Calu3 (cell line): ENCODE measurements around the gene MBOAT7. TPM values are rescaled to one million over a fixed set of nuclear protein-coding genes. Genes with fewer than 3 reads are reported as not detected.
"Not testable (repeated sequence)": the region's sequence is repeated elsewhere in the genome, so short reads cannot be mapped to it uniquely, and the experiment has no call there.

Experiments used
- BruUV-seq: library from RNA; stranded (reverse); fragments of 400-500 nt; replicated peaks from 2 replicates; lab custom pipeline; 2021; lab: Mats Ljungman, UMichigan
- CTCF ChIA-PET: fragments of 300-600 bp; sonication (Branson Sonifier 250); formaldehyde crosslinking; loops from one replicate; lab custom pipeline; 2022; ENCODE audit warnings: antibody characterized with exemption; lab: Charles Lee
- DNase-seq: peaks from one replicate; pipeline ENCODE4 v3.0.0; 2022
- H3K27ac Mint-ChIP-seq: one replicate; pipeline ENCODE4 v1.8.0; 2022; ENCODE audit warnings: mixed read lengths; ENCODE audit not compliant: unreplicated experiment
- H3K27me3 Mint-ChIP-seq: one replicate; pipeline ENCODE4 v1.8.0; 2022; ENCODE audit warnings: mixed read lengths; ENCODE audit not compliant: unreplicated experiment
- H3K36me3 Mint-ChIP-seq: one replicate; pipeline ENCODE4 v1.8.0; 2022; ENCODE audit warnings: mild to moderate bottlenecking, moderate library complexity, mixed read lengths; ENCODE audit not compliant: insufficient read depth, unreplicated experiment
- H3K4me1 Mint-ChIP-seq: one replicate; pipeline ENCODE4 v1.8.0; 2022; ENCODE audit warnings: mild to moderate bottlenecking, low read depth, mixed read lengths; ENCODE audit not compliant: unreplicated experiment
- H3K4me3 Mint-ChIP-seq: one replicate; pipeline ENCODE4 v1.8.0; 2022; ENCODE audit warnings: mild to moderate bottlenecking, low read depth, moderate library complexity, mixed read lengths; ENCODE audit not compliant: unreplicated experiment
- H3K9me3 Mint-ChIP-seq: one replicate; pipeline ENCODE4 v1.8.0; 2022; ENCODE audit warnings: low read depth, mixed read lengths; ENCODE audit not compliant: unreplicated experiment
- intact Hi-C: fragments of 100-400 bp; cut with micrococcal nuclease; formaldehyde crosslinking; loops from one replicate; pipeline ENCODE4 v1.10.0; 2022; ENCODE audit not compliant: unreplicated experiment
- total RNA-seq: library from RNA; stranded (reverse); gene quantifications from 2 replicates; pipeline ENCODE4 v1.2.3, GENCODE V29; 2022
- TF ChIP-seq, protein P1 (sequence below): fragments of 200-600 bp; IDR thresholded peaks from one replicate; pipeline ENCODE4 v1.8.0; 2022; ENCODE audit warnings: antibody characterized with exemption; ENCODE audit not compliant: unreplicated experiment

The MBOAT7 gene
- total RNA-seq, 1 experiment from 2014 or later = 287 TPM

DNA sequence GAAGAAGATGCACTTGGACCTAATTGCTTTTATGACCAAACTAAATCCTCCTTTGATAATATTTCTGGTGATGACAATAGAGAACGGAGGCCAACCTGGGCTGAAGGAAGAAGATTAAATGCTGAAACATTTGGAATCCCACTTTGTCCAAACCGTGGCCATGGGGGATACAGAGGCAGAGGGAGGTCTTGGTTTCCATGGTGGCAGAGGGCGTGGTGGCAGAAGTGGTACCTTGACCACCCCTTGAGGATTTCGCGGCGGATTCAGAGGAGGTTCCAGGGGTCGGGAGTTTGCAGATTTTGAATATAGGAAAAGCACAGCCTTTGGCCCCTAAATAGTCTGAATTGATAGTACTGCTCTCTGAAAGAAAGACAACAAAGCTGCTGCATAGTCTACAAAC lies 40.7 kb upstream of the MBOAT7 start:
- DNase-seq = no peak
- BruUV-seq = no TSS peak
- Mint-ChIP-seq H3K9me3 (peaks cover 3% of the 10 kb centered on the region), H3K36me3 (no peaks in the 10 kb centered on the region), H3K4me3 (no peak overlapping the region), H3K27me3 (peaks cover 74% of the 10 kb centered on the region), H3K4me1 (peaks cover 20% of the 10 kb centered on the region), H3K27ac (no peak overlapping the region)
- CTCF ChIA-PET = interaction anchor here (0.7 kb wide), 1 partner anchor 86 kb away, joined by 3 read pairs; no protein-coding TSS in a partner anchor
- TF ChIP-seq, protein P1, sequence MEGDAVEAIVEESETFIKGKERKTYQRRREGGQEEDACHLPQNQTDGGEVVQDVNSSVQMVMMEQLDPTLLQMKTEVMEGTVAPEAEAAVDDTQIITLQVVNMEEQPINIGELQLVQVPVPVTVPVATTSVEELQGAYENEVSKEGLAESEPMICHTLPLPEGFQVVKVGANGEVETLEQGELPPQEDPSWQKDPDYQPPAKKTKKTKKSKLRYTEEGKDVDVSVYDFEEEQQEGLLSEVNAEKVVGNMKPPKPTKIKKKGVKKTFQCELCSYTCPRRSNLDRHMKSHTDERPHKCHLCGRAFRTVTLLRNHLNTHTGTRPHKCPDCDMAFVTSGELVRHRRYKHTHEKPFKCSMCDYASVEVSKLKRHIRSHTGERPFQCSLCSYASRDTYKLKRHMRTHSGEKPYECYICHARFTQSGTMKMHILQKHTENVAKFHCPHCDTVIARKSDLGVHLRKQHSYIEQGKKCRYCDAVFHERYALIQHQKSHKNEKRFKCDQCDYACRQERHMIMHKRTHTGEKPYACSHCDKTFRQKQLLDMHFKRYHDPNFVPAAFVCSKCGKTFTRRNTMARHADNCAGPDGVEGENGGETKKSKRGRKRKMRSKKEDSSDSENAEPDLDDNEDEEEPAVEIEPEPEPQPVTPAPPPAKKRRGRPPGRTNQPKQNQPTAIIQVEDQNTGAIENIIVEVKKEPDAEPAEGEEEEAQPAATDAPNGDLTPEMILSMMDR = no peak
- intact Hi-C loops = no loop called here

DNA sequence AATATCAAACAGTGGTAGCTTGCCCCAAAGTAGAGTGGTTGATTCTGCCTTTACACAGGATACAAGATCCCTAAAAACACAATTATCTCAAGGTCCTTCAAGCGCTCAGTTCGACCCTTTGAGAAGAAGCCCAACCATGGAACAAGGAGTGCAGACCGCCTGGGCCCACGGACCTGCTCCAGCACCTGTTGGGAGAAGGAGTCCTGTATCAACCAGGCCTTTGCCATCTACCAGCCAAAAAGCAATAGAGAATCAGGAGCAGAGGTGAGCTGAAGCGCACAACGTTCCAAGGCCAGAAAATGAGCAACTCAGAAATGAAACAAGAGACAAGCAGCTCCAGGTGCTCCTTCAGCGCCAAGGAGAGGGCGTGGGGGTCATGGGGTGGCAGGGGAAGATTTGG lies 39.8 kb upstream of the MBOAT7 start:
- intact Hi-C loops = no loop called here
- Mint-ChIP-seq H3K9me3 (peaks cover 2% of the 10 kb centered on the region), H3K36me3 (no peaks in the 10 kb centered on the region), H3K27ac (no peak overlapping the region), H3K4me3 (no peak overlapping the region), H3K27me3 (peaks cover 74% of the 10 kb centered on the region), H3K4me1 (peaks cover 20% of the 10 kb centered on the region)
- TF ChIP-seq, protein P1 = no peak
- CTCF ChIA-PET = interaction anchor here (0.5 to 0.7 kb wide), 4 partner anchors 87 to 661 kb away, joined by 3 to 12 read pairs (median 4); no protein-coding TSS in a partner anchor
- BruUV-seq = no TSS peak
- no peak for DNase-seq

DNA sequence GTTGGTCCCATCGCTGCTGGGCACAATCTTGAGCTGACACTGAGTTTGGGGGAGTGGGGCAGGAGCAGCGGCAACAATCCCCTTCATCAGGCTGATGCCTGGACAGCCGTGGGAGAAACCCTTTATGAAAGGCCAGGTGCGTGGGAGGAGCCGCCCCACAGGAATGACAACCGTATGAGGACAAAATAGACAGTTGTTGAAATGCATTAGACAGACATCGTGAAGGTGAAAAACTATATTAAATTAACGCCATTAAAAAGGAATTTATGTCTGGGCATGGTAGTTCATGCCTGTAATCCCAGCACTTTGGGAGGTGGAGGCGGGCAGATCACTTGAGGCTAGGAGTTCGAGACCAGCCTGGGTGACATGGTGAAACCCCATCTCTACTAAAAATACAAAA lies 35.2 kb upstream of the MBOAT7 start:
- H3K27me3 Mint-ChIP-seq = peaks cover 77% of the 10 kb centered on the region
- H3K9me3 Mint-ChIP-seq, H3K36me3 Mint-ChIP-seq, H3K4me3 Mint-ChIP-seq, BruUV-seq, H3K27ac Mint-ChIP-seq, H3K4me1 Mint-ChIP-seq, CTCF ChIA-PET, DNase-seq, intact Hi-C loops: not testable (repeated sequence)

DNA sequence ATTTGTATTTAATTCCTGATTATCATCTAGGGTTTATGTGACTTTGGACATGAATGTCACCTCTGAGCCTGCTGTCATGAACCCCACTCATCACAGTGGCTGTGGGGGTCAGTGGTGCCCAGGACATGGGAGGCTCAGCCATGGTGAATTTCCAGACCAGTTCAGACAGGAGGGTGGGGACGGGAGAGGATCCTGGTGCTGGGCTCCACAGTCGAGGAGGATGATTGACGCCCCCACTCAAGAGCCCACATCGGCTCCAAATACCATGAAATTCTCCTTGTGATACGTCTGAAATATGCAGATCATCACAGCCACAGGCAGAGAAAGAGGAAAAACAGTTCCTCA lies 34.5 kb upstream of the MBOAT7 start:
- CTCF ChIA-PET, DNase-seq, BruUV-seq, H3K27ac Mint-ChIP-seq, H3K36me3 Mint-ChIP-seq, H3K9me3 Mint-ChIP-seq, H3K4me1 Mint-ChIP-seq, H3K4me3 Mint-ChIP-seq: not testable (repeated sequence)
- peaks cover 74% of the 10 kb centered on the region for H3K27me3 Mint-ChIP-seq
- intact Hi-C loops = loop anchor here (2.0 kb wide), 1 partner anchor 23 kb away; no protein-coding TSS in a partner anchor

- H3K27me3 Mint-ChIP-seq = peaks cover 74% of the 10 kb centered on the region
- H3K36me3 Mint-ChIP-seq, BruUV-seq, H3K27ac Mint-ChIP-seq, DNase-seq, CTCF ChIA-PET, H3K4me3 Mint-ChIP-seq, H3K4me1 Mint-ChIP-seq, H3K9me3 Mint-ChIP-seq: not testable (repeated sequence)
- intact Hi-C loops = loop anchor here (2.0 kb wide), 1 partner anchor 23 kb away; no protein-coding TSS in a partner anchor
These were observed 34.0 kb upstream of the MBOAT7 start for GRCh38 chr19:54223277-54223936.

- H3K4me3 Mint-ChIP-seq, H3K9me3 Mint-ChIP-seq, H3K27ac Mint-ChIP-seq, H3K4me1 Mint-ChIP-seq, DNase-seq, CTCF ChIA-PET, BruUV-seq, H3K36me3 Mint-ChIP-seq: not testable (repeated sequence)
- H3K27me3 Mint-ChIP-seq = peaks cover 74% of the 10 kb centered on the region
- intact Hi-C loops = loop anchor here (2.0 kb wide), 1 partner anchor 24 kb away; no protein-coding TSS in a partner anchor
These were observed 33.3 kb upstream of the MBOAT7 start, which contains the start of gene LILRB3 for GRCh38 chr19:54222474-54223276. TSS of gene LILRB3 (minus strand) at chr19:54223007. CDS start at chr19:54222976, 31 bp downstream.

- H3K4me1 Mint-ChIP-seq, H3K36me3 Mint-ChIP-seq, H3K4me3 Mint-ChIP-seq, H3K27ac Mint-ChIP-seq, DNase-seq, H3K9me3 Mint-ChIP-seq, CTCF ChIA-PET, BruUV-seq: not testable (repeated sequence)
- H3K27me3 Mint-ChIP-seq = peaks cover 79% of the 10 kb centered on the region
- intact Hi-C loops = loop anchor here (2.0 kb wide), 1 partner anchor 25 kb away; no protein-coding TSS in a partner anchor
These were observed 32.6 kb upstream of the MBOAT7 start for GRCh38 chr19:54221947-54222346.

GRCh38 chr19:54219702-54220101 lies 30.3 kb upstream of the MBOAT7 start:
- H3K4me3 Mint-ChIP-seq, intact Hi-C loops, H3K9me3 Mint-ChIP-seq, H3K36me3 Mint-ChIP-seq, CTCF ChIA-PET, H3K27ac Mint-ChIP-seq, DNase-seq, H3K4me1 Mint-ChIP-seq, BruUV-seq: not testable (repeated sequence)
- H3K27me3 Mint-ChIP-seq = peaks cover 61% of the 10 kb centered on the region
